Fibroblast of peridontal ligament (primary cell): Measurements from ENCODE around the gene KCNJ4.

Source experiments
- DNase-seq: peaks from one replicate; pipeline ENCODE4 v3.0.0-alpha.2; 2010; ENCODE audit errors: extremely low read depth

The KCNJ4 gene

DNA sequence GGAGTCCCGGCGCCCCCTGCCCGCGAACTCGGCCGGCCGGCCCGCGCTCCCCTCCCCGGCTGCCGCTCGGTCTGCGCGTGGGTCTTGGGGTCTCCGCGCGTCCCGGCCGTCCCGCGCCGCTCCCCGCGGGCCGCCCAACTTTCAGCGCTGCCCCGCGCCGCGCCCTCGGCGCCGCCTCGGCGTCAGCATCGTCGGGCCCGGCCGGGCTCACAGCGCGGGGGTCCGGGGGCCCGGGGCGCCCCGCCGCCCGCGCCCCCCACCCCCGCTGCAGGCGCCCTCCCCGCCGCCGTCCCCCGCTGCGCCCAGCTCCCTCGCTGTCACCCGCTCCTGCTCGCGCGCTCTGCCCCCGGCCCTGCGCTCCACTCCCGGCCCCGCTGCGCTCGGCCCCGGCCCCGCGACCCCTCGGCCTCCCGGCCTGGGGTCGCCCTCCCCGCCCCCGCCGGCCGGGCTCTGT lies at the start of gene KCNJ4:
TSS of gene KCNJ4 (minus strand) at position 124 of the 454 bp plus-strand sequence. CDS start 27,067 bp downstream, outside the sequence.
- DNase-seq: no peak

- no peak for DNase-seq
Observed at GRCh38 chr22:38503021-38503420, 48.0 kb upstream of the KCNJ4 start.

GRCh38 chr22:38501797-38502672 lies 47.0 kb upstream of the KCNJ4 start:
- no peak for DNase-seq

DNA sequence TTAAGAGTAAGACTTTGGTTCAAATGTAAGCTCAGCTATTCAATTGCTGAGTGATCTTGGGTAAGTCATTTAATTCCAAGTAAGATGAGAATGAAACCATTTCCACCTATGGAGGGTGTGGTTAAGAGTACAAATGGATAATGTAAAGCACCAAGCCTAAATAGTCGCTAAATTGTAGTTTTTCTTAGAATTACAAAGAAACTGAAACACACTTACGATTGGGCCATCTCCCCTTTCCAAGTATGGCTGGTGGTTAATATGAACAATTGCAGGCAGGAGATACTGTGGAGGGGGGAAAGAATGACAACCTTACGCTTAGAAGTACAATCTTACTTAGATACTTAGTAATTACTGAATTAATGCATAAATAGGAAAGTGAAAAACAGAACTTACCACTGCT lies 42.9 kb upstream of the KCNJ4 start:
- no peak for DNase-seq

DNA sequence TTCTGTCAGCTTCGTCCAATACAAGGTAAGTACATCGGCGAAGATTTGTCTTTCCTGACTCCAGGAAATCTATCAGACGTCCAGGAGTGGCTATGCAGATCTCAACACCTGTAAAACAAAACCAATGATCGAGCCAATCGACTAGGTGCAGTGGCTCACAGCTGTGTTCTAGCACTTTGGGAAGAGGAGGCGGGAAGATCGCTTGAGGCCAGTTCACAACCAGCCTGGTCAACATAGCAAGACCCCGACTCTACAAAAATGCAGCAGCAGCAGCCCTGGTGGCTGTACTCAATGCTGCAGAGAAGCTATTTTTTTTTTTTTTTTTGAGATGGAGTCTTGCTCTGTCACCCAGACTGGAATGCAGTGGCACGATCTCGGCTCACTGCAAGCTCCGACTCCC lies 39.9 kb upstream of the KCNJ4 start:
- DNase-seq: no peak

DNA sequence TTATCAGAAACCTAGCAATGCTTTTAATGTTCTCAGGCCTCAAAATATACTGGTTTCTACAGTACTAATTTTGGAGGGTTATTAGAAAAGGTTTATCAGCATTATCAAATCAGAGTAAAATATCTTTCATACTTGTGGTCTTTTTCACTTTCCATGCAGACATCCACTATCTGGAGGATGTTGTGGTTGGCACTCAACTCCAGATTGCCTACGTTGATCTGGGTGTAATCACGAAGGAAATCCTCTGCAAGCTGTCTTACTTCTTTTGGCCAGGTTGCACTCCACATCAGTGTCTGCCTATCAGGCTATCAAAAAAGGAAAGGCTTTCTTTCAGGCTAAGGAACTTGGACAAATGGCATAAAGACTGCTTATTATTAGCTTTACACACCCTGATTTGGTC lies 39.5 kb upstream of the KCNJ4 start:
- no peak for DNase-seq

- no peak for DNase-seq
Observed at GRCh38 chr22:38491707-38492348, 36.8 kb upstream of the KCNJ4 start.

DNA sequence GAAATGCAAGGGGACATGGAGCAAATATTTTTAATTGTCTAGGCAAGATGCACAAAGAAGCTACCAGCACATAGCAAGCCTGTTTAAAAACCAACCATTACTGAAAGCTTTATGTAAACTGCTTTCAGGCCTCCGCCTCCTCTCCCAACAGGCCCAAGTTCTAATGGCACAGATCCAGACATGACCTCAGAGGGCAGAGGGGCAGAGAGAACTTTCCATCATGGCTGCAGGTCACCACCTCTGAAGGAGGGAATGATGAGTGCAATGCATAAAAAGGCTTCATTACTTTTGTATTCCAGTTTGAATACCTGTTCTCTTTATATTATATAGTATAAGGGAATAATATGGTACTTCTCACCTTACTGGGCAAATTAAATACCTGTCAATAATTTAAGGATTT lies 35.9 kb upstream of the KCNJ4 start:
- DNase-seq: peak; percentile 77

- no peak for DNase-seq
Observed at GRCh38 chr22:38490475-38490874, 35.5 kb upstream of the KCNJ4 start.

- DNase-seq: no peak
Observed at GRCh38 chr22:38489561-38490145, 34.7 kb upstream of the KCNJ4 start.

DNA sequence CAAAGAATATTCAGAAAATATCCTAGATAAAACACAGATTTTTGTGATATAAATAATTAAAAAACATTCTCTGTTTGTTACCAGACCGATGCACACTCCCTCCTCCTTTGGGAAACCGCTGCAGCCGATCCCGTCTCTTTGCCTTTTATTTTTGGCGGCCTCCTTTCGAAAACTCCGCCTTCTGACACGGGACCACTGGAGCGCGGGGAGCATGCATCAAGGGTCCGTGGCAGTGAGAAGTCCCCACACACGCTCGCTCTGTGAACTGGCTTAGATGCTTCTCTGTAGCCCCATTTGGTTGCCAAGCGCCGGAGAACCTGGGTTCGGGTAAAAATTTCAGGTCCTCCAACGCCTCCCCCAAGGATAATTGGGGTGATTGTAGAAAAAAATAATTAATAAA lies 34.1 kb upstream of the KCNJ4 start:
- no peak for DNase-seq

DNA sequence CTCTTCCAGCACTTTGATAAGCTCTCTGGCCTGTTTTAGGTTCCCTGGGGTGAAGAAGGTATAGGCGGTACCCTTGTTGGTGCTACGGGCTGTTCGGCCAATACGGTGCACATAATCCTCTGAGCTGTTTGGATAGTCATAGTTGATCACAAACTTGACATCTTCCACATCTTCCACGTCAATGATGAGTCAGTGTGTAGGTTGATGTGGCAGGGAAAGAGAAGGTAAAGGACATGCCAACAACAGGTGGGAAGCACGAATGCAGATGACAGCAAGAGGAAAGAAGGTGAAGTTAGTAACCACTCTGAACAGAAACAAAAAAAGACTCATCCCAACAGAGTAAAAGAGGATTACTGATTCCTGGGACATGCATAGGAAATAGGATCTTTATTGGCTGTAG lies 32.9 kb upstream of the KCNJ4 start:
- no peak for DNase-seq

DNA sequence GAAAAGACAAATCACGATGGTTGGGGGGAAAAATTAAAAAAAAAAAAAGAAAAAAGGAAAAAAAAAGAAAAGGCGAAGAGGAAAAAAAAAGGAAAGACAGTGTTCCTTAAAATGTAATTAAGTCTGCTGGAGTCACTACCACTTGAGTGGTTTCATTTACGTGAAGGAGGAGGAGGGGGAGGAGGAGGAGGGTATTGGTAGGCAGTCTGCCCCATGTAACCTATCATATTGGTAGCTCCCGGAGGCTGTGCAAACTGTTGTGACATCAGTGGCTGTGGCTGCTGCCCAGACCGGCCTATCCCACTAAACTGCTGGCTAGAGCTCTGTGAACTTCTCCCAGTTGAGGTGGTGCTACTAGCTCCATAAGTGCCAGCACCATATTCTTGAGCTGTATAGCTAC lies 30.8 kb upstream of the KCNJ4 start:
- DNase-seq: no peak

DNA sequence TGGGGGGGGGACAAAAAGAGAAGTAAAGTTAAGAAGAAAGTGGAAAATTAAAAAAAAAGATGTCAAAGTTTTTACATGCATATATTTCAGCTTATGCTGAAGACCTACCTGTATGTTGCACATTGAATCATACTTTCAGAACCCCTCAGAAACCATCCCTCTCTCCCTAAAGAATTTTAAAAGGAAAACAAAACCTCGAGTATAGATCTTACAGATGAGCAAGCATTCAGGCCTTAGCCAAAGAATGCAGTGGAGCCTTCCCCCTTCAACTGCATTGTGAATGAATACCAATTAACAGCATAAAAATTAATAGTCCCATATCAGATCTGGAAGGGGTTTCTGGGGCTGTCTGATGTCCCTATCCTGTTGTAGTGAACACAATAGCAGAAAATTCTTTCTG lies 29.2 kb upstream of the KCNJ4 start:
- DNase-seq: no peak

- DNase-seq: no peak
Observed at GRCh38 chr22:38482662-38483308, 27.8 kb upstream of the KCNJ4 start.

GRCh38 chr22:38481871-38482332 lies 26.9 kb upstream of the KCNJ4 start:
- no peak for DNase-seq

DNA sequence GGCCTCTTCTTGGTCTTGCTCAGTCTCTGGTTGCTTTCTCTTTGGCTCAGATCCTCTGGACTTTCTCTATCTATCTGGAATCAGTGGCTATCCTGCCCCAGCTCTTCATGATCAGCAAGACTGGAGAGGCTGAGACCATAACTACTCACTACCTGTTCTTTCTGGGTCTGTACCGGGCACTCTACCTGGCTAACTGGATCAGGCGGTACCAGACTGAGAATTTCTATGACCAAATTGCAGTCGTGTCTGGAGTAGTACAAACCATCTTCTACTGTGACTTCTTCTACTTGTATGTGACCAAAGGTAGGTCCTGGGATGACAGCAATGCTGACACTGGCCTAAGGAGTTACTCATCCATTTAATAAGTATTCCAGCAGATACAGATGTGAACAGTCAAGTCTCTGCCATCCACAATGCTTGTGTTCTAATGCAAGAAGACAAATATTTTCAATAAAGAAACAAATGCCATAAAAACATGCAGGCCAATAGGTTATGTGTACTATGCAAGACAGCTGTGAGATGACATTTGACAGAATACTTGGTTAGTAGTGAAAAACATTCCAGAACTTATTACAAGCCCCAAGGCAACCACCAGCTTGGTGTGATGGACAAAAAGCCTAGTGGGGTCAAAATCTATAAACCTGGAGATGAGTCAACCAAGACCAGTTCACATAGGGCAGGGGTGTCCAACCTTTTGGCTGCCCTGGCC lies 26.3 kb upstream of the KCNJ4 start:
- no peak for DNase-seq

DNA sequence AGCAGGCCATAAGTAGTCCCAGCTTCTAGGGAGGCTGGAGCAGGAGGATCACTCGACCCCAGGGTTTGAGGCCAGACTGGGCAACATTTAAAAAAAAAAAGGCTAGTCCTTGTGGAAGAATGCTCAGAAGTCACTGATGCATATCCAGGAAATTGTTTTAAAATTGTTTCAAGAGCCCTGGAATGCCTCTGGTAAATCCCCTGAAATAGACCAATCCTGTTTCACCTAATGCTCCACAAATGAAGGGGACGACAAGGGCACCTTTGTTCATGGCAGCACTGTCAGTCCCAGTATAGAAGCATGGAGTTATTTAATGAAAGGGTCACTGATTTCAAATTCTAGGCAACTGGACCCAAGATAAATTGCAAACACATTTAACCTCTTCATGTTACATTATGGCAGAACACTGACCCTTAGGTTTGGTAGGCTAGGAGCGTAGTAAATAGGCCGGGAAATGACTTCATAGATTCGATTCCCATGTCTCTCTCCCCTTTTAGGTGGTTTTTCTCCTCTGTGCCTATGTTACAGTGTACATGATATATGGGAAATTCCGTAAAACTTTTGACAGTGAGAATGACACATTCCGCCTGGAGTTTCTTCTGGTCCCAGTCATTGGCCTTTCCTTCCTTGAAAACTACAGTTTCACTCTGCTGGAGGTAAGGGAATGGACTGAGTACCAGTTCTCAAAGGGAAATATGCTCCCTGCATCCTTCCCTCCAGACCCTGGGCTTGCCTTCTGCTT lies 24.3 kb upstream of the KCNJ4 start:
- peak; percentile 48 for DNase-seq

GRCh38 chr22:38477585-38477984 lies 22.6 kb upstream of the KCNJ4 start:
- no peak for DNase-seq

DNA sequence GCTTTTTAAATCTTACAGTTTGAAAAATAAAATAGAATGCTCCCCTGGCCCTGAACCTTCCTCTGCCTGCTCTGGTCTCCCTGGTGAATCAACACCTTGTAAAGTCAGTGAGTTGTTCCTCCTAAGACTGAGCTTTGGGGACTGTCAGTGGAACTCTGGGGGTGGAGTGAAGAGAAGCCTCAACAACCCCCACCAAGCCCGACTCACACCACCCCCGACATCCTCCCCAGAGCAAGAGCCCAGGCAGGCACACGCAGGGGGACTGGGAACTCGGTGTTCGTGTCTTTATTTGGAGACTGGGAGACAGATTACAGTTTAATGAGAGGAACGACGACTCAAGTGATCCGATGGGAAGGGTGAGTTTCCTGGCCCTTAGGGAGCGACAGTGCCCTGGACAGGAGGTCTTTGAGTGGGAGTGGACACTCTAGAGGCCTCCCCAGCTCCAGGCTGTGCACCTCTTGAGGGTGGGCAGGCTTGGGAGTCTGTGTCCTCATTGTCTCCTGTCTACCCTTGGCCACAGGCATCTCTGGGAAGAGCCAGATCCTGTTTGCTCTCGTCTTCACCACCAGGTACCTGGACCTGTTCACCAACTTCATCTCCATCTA lies 19.1 kb upstream of the KCNJ4 start:
- DNase-seq: no peak
